H9 (cell line): ENCODE measurements around the gene KIRREL3. TPM values are rescaled to one million over a fixed set of nuclear protein-coding genes. Genes with fewer than 3 reads are reported as not detected.

Source experiments
- DNase-seq: peaks from one replicate; pipeline ENCODE4 v3.0.0-alpha.2; 2017
- H2AFZ ChIP-seq: one replicate; pipeline ENCODE4 v1.6.1; 2013; ENCODE audit warnings: mild to moderate bottlenecking, low read length, control low read depth, moderate library complexity
- H2AK5ac ChIP-seq: 2 replicates; pipeline ENCODE4 v1.6.1; 2013; ENCODE audit warnings: low read length, control low read depth, mixed read lengths; ENCODE audit not compliant: insufficient read length
- H2BK120ac ChIP-seq: one replicate; pipeline ENCODE4 v1.6.1; 2013; ENCODE audit warnings: low read depth, mild to moderate bottlenecking, low read length, control low read depth, inconsistent platforms; ENCODE audit not compliant: poor library complexity, severe bottlenecking
- H2BK12ac ChIP-seq: 2 replicates; pipeline ENCODE4 v1.6.1; 2013; ENCODE audit warnings: low read length, control low read depth, mixed read lengths, low read depth; ENCODE audit not compliant: insufficient read length
- H2BK15ac ChIP-seq: 2 replicates; pipeline ENCODE4 v1.6.1; 2013; ENCODE audit warnings: low read depth, low read length, control low read depth
- H2BK20ac ChIP-seq: one replicate; pipeline ENCODE4 v1.6.1; 2013; ENCODE audit warnings: low read depth, mild to moderate bottlenecking, low read length, control low read depth, inconsistent platforms; ENCODE audit not compliant: poor library complexity, severe bottlenecking
- H2BK5ac ChIP-seq: 2 replicates; pipeline ENCODE4 v1.6.1; 2013; ENCODE audit warnings: low read length, control low read depth, mixed read lengths; ENCODE audit not compliant: insufficient read length
- H3K14ac ChIP-seq: 2 replicates; pipeline ENCODE4 v1.6.1; 2013; ENCODE audit warnings: low read length, control low read depth; ENCODE audit not compliant: insufficient read depth
- H3K18ac ChIP-seq: 2 replicates; pipeline ENCODE4 v1.6.1; 2013; ENCODE audit warnings: low read depth, mild to moderate bottlenecking, mixed read lengths, low read length, control low read depth; ENCODE audit not compliant: insufficient read length
- H3K23ac ChIP-seq: 2 replicates; pipeline ENCODE4 v1.6.1; 2013; ENCODE audit warnings: low read length, control low read depth, mixed read lengths, low read depth; ENCODE audit not compliant: insufficient read length
- H3K23me2 ChIP-seq: 2 replicates; pipeline ENCODE4 v1.6.1; 2013; ENCODE audit warnings: low read depth, mild to moderate bottlenecking, mixed read lengths, low read length, control low read depth; ENCODE audit not compliant: insufficient read length, poor library complexity, severe bottlenecking
- H3K27ac ChIP-seq: 2 replicates; pipeline ENCODE4 v1.5.1; 2013; ENCODE audit warnings: low read length, control low read depth, mixed read lengths, low read depth; ENCODE audit not compliant: insufficient read length
- H3K27me3 ChIP-seq: 2 replicates; pipeline ENCODE4 v1.6.1; 2013; ENCODE audit warnings: low read length, control low read depth, inconsistent platforms; ENCODE audit not compliant: insufficient read depth
- H3K4ac ChIP-seq: 2 replicates; pipeline ENCODE4 v1.6.1; 2013; ENCODE audit warnings: low read depth, mild to moderate bottlenecking, control low read depth, inconsistent platforms, low read length, moderate library complexity
- H3K4me1 ChIP-seq: 2 replicates; pipeline ENCODE4 v1.6.1; 2013; ENCODE audit warnings: low read length, control low read depth, inconsistent platforms; ENCODE audit not compliant: insufficient read depth
- H3K4me2 ChIP-seq: 2 replicates; pipeline ENCODE4 v1.6.1; 2013; ENCODE audit warnings: low read length, control low read depth, mixed read lengths; ENCODE audit not compliant: insufficient read length, insufficient read depth
- H3K56ac ChIP-seq: 2 replicates; pipeline ENCODE4 v1.6.1; 2013; ENCODE audit warnings: low read depth, mild to moderate bottlenecking, mixed read lengths, low read length, control low read depth; ENCODE audit not compliant: insufficient read length
- H3K79me1 ChIP-seq: 2 replicates; pipeline ENCODE4 v1.6.1; 2013; ENCODE audit warnings: low read depth, mild to moderate bottlenecking, moderate library complexity, low read length, control low read depth, inconsistent platforms; ENCODE audit not compliant: insufficient read depth, poor library complexity, severe bottlenecking
- H3K79me2 ChIP-seq: 2 replicates; pipeline ENCODE4 v1.6.1; 2013; ENCODE audit warnings: low read length, control low read depth, inconsistent platforms; ENCODE audit not compliant: insufficient read depth
- H3K9ac ChIP-seq: 2 replicates; pipeline ENCODE4 v1.6.1; 2013; ENCODE audit warnings: low read length, control low read depth, mixed read lengths; ENCODE audit not compliant: insufficient read length; ENCODE audit errors: extremely low read depth
- H3K9me3 ChIP-seq: one replicate; pipeline ENCODE4 v1.6.1; 2013; ENCODE audit warnings: low read depth, low read length, inconsistent platforms; ENCODE audit not compliant: control insufficient read depth
- H3T11ph ChIP-seq: one replicate; pipeline ENCODE4 v1.6.1; 2013; ENCODE audit warnings: mild to moderate bottlenecking, low read length, control low read depth, inconsistent platforms
- H4K20me1 ChIP-seq: one replicate; pipeline ENCODE4 v1.6.1; 2013; ENCODE audit not compliant: control insufficient read depth, insufficient read length, insufficient read depth
- H4K5ac ChIP-seq: 2 replicates; pipeline ENCODE4 v1.6.1; 2013; ENCODE audit warnings: low read depth, mild to moderate bottlenecking, mixed read lengths, low read length, control low read depth; ENCODE audit not compliant: insufficient read length
- H4K8ac ChIP-seq: replicated peaks from 2 replicates; pipeline ENCODE4 v1.6.1; 2013; ENCODE audit warnings: low read length, control low read depth, mixed read lengths, low read depth; ENCODE audit not compliant: insufficient read length
- H4K91ac ChIP-seq: 2 replicates; pipeline ENCODE4 v1.6.1; 2013; ENCODE audit warnings: low read depth, mild to moderate bottlenecking, moderate library complexity, mixed read lengths, low read length, control low read depth; ENCODE audit not compliant: insufficient read length
- H3K27ac Mint-ChIP-seq, 3 experiments: 2 replicates in 2 of 3; 3 replicates in 1 of 3; pipeline ENCODE4 v1.8.0; 2020 to 2021; ENCODE audit warnings: mixed read lengths in 3 of 3, mild to moderate bottlenecking in 1 of 3, moderate library complexity in 1 of 3
- H3K27me3 Mint-ChIP-seq: 2 replicates; pipeline ENCODE4 v1.8.0; 2021; ENCODE audit warnings: low read depth, mild to moderate bottlenecking, moderate library complexity, mixed read lengths
- H3K36me3 Mint-ChIP-seq, 3 experiments: 2 replicates in 2 of 3; 3 replicates in 1 of 3; pipeline ENCODE4 v1.8.0; 2020 to 2021; ENCODE audit warnings: low read depth in 3 of 3, mixed read lengths in 3 of 3; ENCODE audit not compliant: insufficient read depth in 1 of 3
- H3K4me1 Mint-ChIP-seq, 2 experiments: 2 replicates each; pipeline ENCODE4 v1.8.0; 2020; ENCODE audit warnings: mixed read lengths in 2 of 2
- H3K4me3 Mint-ChIP-seq, 2 experiments: 2 replicates in 1 of 2; 3 replicates in 1 of 2; pipeline ENCODE4 v1.8.0; 2020 to 2021; ENCODE audit warnings: mild to moderate bottlenecking in 2 of 2, mixed read lengths in 2 of 2, moderate library complexity in 1 of 2
- H3K9me3 Mint-ChIP-seq, 2 experiments: 2 replicates in 1 of 2; 3 replicates in 1 of 2; pipeline ENCODE4 v1.8.0; 2020; ENCODE audit warnings: mild to moderate bottlenecking in 2 of 2, mixed read lengths in 2 of 2, moderate library complexity in 1 of 2
- WGBS: extraction: QIAGEN DNeasy Blood & Tissue Kit; methylation state at CpG from one replicate; pipeline ENCODE4 v1.1.7; 2013; ENCODE audit warnings: missing lambda C conversion rate, low lambda C conversion rate, mixed read lengths; ENCODE audit not compliant: insufficient read length; ENCODE audit errors: extremely low coverage; 5-methylcytosine and 5-hydroxymethylcytosine counted together
- total RNA-seq: library from RNA; stranded (reverse); gene quantifications from 2 replicates; pipeline ENCODE4 v1.2.1, GENCODE V29; 2021
- TF ChIP-seq, protein P1 (sequence below): fragments of 200-600 bp; sonication (generic); conservative IDR thresholded peaks from 3 replicates; pipeline ENCODE4 v1.8.0; 2021; ENCODE audit warnings: antibody characterized with exemption, mild to moderate bottlenecking

KIRREL3 gene
- total RNA-seq, 1 experiment from 2014 or later, result 0.17 TPM

DNA sequence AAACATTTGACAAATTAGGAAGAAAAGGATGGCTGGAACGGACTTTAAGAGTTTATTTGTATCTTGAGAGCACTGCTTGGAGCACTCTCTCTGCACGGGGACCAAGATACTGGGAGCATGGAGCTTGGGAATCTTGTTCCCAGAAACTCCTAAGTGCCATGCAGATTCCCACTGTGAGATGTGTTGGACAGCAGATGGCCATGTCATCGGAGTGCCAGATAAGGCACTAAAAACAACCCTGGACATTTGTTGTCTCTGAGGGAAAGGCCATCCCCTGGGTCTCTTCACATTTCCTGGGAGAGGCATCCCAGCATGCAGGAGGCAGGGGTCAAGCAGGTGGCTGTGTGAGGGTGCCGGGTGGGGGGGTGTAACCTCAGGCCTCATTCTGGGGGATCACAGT is 2.9 kb downstream of the KIRREL3 start:
- no peak overlapping the region for H3K56ac ChIP-seq
- no peak overlapping the region for H2BK120ac ChIP-seq
- H4K91ac ChIP-seq, result no peak overlapping the region
- H3K9ac ChIP-seq, result no peak overlapping the region
- H3K27ac Mint-ChIP-seq, result no peak overlapping the region
- H3T11ph ChIP-seq, result no peak overlapping the region
- no peak for DNase-seq
- H3K9me3 Mint-ChIP-seq, result no peaks in the 10 kb centered on the region
- H3K4me1 Mint-ChIP-seq, result peaks cover 19 to 22% of the 10 kb centered on the region in 2 experiments
- no peak overlapping the region for H2AFZ ChIP-seq
- no peak overlapping the region for H4K8ac ChIP-seq
- H2BK5ac ChIP-seq, result no peak overlapping the region
- H3K79me1 ChIP-seq, result no peaks in the 10 kb centered on the region
- H3K27me3 Mint-ChIP-seq, result peaks cover 12% of the 10 kb centered on the region
- H3K23me2 ChIP-seq, result peaks cover 9% of the 10 kb centered on the region
- no peak overlapping the region for H2BK15ac ChIP-seq
- no peak overlapping the region for H4K5ac ChIP-seq
- H3K23ac ChIP-seq, result no peak overlapping the region
- H3K4ac ChIP-seq, result no peak overlapping the region
- H2BK12ac ChIP-seq, result no peak overlapping the region
- no peak overlapping the region for H2BK20ac ChIP-seq
- H3K4me3 Mint-ChIP-seq, result no peak overlapping the region
- H3K18ac ChIP-seq, result no peak overlapping the region
- H3K4me2 ChIP-seq, result no peak overlapping the region
- no CpG with 5 or more reads among the region's 4 CpGs for WGBS
- no peaks in the 10 kb centered on the region for H3K79me2 ChIP-seq
- TF ChIP-seq, protein P1, sequence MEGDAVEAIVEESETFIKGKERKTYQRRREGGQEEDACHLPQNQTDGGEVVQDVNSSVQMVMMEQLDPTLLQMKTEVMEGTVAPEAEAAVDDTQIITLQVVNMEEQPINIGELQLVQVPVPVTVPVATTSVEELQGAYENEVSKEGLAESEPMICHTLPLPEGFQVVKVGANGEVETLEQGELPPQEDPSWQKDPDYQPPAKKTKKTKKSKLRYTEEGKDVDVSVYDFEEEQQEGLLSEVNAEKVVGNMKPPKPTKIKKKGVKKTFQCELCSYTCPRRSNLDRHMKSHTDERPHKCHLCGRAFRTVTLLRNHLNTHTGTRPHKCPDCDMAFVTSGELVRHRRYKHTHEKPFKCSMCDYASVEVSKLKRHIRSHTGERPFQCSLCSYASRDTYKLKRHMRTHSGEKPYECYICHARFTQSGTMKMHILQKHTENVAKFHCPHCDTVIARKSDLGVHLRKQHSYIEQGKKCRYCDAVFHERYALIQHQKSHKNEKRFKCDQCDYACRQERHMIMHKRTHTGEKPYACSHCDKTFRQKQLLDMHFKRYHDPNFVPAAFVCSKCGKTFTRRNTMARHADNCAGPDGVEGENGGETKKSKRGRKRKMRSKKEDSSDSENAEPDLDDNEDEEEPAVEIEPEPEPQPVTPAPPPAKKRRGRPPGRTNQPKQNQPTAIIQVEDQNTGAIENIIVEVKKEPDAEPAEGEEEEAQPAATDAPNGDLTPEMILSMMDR, result no peak
- no peak overlapping the region for H3K14ac ChIP-seq
- H3K27ac ChIP-seq, result no peak overlapping the region
- H4K20me1 ChIP-seq, result no peaks in the 10 kb centered on the region
- H2AK5ac ChIP-seq, result no peak overlapping the region
- no peaks in the 10 kb centered on the region for H3K9me3 ChIP-seq
- H3K36me3 Mint-ChIP-seq, result no peaks in the 10 kb centered on the region
- H3K4me1 ChIP-seq, result peaks cover 6% of the 10 kb centered on the region
- peaks cover 42% of the 10 kb centered on the region; the same call in 1 of the 2 replicates for H3K27me3 ChIP-seq
